HG03460 (cell line): Measurements from ENCODE around the gene RNF44.
"Not testable (repeated sequence)": the region's sequence is repeated elsewhere in the genome, so short reads cannot be mapped to it uniquely, and the experiment has no call there.

Experiments
- ATAC-seq: cut with Tn5 transposase; IDR thresholded peaks from one replicate; pipeline ENCODE4 v1.9.1; 2021; ENCODE audit not compliant: unreplicated experiment

Gene RNF44

DNA sequence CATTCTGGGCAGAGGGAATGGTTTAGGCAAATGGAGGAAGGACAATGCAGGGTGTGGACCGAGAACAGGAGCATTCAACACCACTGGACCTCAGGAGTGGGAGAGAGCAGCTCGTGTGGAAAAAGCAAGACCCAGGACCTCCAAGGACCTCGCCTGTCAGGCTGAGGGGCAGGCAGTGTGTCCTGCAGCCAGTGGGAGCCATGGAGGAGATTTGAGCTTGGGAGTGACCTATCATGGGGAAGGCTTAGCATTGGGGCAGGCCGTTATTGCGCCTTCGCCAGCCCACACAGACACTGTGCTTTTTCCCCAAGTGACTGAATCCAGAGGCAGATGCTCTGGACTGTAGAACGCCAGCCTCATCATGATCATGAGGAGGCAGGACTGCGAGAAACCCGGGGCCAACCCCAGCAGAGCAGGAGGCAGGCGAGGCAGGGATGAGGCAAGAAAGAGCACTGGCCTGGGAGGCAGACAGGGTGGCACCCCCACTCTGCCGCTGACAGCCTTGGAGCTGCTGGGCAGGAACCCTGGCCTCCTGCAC is 15.2 kb upstream of the RNF44 start:
- ATAC-seq, result no peak

DNA sequence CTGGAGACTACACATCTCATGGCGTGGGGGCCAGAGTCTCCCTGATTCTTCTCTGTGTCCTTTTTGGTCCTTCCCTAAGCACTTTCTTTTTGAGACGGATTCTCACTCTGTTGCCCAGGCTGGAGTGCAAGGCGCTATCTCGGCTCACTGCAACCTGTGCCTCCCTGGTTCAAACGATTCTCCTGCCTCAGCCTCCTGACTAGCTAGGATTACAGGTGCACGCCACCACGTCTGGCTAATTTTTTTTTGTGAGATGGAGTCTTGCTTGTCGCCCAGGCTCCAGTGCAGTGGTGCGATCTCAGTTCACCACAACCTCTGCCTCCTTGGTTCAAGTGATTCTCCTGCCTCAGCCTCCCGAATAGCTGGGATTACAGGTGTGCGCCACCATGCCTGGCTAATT is 13.7 kb upstream of the RNF44 start:
- not testable (repeated sequence) for ATAC-seq

DNA sequence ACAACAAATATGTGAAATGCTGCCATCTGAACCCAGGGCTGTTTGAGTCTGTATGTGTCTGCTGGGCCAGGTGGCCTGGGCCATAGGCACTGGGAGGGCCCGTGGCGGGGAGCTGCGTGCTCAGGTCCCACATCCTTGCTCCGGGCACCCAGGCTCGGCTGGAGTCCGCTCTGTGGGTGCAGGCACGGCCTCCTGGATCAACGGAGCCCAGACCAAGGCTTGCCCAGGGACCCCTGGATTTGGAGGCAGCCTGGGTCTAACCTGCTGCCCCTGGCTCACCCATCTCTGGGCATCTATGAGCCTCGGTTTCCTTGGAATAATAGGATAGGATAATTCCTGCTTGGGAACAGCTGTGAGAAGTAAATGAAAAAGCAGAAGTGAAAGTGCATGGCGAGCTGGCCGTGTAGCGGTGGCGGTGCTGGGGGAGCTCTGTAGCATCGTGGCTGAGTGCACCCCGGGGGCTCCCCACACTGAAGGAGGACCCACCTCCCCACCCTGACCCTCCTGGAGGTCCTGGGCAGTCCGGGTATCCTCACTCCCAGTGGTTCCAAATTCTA is 13.2 kb upstream of the RNF44 start:
- no peak for ATAC-seq

DNA sequence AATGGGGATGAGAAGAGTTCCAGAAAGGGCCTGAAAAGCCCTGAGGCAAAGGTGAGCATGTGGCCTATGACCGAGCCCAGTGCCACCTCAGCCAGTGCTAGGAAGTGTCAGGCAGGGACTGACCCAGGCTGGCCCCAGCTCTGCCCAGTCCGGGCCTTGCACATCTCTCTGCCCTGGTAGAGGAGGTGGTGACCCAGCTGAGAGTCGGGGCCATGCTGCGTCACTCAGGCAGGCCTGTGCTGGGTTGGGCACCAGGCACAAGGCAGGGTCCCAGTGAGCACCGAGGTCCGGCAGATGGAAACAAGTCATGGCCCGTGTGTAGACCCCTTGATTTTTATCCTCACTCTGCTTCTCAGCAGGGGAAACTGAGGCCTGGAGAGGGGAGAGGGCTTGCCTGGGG is 12.7 kb upstream of the RNF44 start:
- ATAC-seq, result no peak

DNA sequence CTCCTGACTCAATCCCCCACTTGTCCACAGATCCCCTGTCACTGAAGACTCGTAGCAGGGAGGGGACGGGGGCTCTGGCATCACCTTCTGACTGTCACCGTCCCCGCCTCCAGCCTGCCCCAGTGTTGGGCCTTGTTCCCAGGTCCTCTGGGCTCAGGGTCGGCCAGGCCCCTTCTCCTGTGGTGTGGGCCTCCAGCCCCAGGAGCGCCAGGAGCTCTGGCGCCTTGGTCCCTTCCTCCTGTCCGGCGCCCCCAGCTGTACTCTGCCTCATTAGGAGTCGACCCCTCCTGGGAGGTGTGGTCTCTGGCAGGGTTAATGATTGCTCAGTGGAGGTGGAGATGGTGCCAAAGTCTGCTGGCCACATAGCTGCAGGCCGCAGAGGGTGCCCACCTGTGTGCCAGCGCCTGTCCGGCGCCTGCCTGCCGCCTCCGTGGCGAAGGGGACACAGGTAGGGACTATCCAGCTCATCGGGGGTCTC is 11.8 kb upstream of the RNF44 start, which contains the start of gene CDHR2:
Gene CDHR2 (plus strand): TSS at position 376 of the 478 bp plus-strand sequence. CDS start 16,011 bp downstream, outside the sequence.
- no peak for ATAC-seq

DNA sequence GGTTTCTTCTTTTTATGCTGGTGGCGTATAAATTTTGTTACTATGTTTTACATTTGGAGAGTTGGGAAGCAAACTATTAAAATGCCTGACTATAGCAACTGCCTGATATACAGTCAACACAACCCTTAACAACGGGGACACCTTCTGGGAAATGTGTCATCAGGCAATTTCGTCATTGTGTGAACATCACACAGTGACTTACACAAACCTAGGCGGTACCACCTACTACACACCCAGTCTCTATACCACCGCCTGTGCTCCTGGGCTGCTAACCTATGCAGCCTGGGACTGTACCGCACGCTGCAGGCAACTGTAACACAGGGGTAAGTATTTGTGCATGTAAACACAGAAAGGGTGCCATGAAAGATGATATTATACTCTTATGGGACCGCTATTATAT is 10.6 kb upstream of the RNF44 start:
- ATAC-seq, result no peak

DNA sequence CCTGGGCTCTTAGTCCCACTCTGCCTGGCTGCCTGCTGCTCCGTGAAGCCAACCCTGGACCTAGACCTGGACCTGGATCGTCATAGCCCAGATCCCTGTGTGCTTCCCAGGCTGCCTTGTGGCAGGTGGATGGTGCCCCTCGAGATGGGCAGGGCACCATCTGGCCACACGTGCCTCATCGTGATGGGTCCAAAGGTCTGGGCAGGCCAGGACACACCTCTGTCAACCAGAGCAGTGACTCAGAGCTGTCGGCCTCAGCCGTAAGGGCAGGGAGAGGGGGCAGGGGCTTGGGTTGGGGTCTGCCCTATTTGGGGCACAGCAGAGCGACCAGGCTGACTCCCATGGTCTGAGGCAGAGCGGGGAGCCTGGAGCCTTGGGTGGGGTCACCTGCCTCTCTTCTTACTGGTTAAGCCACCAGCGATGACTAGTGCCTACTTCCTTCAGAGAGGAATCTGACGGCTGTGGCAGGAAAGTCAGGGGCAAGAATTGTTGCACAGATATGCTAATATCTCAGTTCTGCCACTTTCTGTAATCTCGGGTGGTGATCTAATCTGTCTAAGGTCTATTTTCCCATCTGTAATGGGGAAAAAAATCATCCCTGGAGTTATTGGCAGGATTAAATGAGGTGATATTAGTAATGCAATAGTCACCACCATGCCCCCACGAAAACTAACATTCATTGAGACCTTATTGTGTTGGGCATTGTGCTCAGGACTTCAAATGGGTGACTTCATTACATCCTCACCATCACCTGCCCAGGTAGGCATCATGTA is 8.7 kb upstream of the RNF44 start:
- ATAC-seq, result no peak

DNA sequence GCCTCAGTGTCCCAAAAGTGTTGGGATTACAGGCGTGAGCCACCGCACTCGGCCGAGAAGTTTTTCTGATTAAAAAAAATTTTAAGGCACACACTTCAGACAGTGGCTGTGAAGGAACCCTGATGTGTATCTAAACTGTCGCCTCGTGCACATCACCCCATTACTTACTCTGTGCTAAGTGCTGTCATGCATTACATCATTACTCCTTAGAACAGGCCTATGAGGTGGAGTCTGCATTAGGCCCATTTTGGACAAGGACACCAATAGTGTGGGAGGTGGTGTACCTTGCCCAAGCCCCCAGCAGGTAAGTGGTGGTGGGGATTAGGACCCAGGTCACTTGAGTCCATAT is 8.2 kb upstream of the RNF44 start:
- ATAC-seq, result no peak

DNA sequence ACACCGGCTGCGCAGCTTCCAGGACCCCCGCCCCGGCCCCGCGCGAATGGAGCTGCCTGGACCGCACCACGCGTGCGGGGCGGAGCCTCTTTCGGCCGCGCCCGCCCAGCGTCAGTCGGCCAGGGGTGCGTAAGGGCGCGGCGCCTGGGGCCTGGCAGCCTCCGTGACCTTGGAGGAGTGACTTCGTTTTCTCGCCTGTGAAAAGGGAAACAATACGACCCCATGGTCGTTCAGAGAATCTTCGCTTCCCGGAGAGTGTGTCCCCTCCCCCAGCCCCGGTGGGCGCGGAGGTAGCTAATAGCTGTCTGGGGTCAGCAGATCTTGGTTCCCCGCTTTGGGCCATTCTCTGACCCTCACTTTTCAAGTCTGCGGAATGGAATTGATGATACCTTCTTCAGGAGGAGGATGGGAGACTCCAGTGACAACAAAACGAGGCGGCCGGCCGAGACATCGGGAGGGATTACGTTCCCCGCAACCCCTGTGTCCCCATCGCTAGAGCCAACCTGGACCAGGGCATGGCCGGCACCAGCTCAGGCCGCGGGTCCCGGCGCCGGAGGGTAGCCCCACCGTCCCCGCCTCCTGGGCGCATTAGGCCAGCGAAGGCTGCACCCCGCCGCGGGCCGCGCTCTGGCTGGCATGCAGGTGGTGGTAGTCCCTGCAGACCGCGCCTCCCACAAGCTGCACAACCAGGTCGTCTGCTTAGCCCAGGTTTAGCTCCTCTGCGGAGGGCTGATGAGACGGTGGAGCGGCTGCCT is 6.4 kb upstream of the RNF44 start:
- peak; percentile 60 for ATAC-seq

DNA sequence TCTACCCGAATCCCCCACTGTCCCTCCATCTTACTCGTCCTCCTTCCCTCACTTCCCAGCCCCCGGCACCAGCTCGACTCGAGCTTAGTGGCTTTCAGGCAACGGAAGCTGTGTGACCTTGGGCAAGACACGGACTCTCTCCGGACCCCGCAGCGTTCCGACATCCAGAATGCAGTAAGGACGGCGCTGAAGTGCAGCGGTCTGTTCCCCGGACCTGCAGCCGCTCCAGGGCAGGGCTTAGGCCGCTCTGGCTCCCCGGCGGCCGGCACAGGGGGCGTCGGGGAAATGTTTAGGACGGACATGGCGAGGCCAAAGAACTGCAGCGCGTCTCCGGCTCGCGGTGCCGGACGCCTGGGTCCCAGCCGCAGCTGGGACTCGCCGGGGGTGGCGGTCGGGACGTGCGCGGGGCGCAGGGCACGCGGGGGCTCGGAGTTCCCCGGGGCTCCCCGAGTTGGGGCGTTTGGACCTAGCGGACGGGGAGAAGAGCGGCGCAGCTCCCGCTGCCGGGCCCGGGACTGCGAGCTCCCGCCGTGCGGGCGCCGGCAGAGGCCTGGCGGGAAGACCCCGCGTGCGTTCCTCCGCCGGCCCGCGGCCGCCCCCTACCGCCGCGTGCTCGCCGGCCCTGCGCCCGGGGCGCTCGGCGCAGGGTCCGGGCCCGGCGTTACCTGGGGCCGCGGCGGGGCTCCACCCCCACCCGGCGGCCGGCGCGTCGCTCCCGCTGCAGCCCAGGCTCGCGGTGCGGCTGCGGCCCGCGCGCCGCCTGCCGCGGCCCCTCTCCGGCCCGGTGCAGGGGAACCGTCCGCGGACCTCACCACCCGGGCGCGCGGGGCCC is 5.6 kb upstream of the RNF44 start:
- ATAC-seq, result peak; percentile 37

DNA sequence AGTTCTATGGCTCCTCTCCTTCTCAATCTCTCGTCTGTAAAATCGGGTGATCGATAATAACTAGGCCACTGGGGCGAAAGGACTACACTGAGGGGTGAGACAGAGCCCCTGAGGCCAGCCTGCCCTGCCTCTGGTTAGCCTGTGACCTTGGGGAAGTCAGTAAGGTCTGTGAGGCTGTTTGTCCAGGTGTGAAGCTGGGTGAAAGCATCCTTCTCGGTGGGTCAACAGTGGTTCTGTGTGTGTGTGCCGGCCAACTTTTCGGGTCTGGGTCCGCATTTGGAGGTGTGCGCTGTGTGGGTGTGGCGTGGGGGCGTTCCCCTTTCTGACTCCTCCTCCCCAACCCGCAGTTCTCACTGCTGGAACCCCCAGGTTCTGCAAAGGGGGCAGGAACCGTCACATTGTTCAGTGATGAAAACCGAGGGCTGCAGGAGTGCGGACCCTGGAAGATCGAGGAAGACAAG is 5.0 kb upstream of the RNF44 start:
- no peak for ATAC-seq

DNA sequence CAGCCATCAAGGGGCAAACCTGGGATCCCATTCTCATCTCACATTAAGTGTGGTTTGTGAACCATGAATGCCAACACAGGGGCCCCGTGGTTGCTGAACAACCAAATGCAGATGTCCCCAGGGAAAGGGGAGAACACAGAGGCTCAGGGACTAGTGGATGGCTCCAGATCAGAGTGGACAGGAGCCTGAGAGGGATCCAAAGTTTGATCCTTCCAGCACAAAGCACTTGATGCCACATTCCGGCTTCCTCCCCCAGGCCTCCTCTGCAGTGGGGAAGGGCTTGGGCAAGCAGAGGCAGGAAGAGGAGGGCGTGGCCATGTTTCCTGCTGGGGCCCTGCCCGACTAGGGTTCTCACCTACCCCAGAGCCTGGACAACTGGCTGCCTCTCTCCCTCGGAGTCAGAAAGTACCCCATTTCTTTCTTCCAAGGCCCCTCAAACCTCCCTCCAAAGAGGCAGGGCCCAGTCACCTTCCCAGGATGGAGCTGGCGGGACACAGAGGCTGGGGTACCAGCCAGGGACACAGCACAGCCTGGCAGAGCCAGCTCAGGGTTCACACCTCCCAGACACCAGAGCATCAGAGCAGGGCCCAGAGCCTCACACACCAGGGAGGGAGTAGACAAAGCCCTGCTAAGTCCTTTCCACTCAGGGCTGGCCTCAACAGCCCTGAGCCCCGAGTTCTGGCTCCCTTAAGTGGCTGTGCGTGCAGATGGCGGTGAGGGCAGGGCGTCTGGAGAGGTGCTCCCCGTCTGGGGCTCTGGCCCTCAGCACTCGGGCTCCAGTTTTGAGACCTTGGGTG is 4.3 kb upstream of the RNF44 start:
- ATAC-seq, result no peak

DNA sequence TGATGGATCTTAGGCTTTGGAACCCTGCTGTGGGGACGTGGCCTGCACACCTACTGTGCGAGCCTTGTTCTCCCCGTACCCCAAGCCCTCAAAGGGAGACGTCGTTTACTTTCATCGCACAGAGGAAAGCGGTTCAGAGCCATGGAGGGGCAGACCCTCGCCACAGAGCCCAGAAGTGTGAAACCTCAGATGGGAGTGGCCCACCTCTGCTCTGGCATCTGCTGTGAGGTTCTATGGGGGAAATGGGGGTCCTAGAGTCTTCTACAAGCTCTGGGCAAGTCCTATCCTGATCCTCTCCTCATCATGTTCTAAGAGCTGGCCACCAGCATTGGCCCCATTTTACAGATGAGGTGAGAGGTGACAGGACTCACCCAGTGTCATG is 3.7 kb upstream of the RNF44 start:
- ATAC-seq, result no peak

DNA sequence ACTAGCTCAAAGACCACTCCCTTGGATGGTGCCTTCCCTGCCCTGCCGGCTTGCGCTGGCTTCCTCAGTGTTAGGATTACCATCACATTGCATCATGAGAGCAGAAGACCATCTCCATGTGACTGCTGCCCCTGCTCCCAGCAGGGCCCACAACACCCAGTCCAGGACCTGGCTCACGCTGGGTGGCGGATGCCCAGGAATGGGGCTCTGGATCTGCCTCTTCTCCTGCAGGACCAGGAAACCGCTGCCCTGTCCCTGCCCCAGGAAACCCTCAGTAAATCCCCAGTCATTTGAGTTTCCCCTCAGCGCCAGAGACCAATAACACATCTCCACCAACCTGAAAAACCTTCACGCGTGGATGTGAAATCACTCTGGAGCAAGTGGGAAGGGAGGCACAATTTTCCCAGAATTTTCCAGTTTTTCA is 3.3 kb upstream of the RNF44 start:
- ATAC-seq, result no peak

DNA sequence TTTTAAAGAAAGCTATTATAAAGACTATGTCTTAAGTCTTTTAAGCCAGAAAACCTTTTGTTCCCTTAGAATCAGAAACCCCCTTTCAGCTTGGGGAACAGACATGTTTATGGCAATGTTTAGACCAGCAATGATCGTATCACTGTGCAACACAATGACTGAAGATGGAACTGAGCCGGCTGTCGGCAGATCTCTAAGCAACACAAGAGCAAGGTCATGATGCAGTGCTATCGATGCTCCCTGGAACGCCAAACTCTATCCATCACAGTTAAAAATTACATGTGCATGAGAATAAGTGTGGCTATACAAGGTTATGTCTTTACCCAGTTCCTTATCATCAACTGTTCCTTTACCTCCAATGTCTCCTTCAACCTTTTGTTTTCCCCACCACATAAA is 1.8 kb upstream of the RNF44 start:
- ATAC-seq, result no peak

DNA sequence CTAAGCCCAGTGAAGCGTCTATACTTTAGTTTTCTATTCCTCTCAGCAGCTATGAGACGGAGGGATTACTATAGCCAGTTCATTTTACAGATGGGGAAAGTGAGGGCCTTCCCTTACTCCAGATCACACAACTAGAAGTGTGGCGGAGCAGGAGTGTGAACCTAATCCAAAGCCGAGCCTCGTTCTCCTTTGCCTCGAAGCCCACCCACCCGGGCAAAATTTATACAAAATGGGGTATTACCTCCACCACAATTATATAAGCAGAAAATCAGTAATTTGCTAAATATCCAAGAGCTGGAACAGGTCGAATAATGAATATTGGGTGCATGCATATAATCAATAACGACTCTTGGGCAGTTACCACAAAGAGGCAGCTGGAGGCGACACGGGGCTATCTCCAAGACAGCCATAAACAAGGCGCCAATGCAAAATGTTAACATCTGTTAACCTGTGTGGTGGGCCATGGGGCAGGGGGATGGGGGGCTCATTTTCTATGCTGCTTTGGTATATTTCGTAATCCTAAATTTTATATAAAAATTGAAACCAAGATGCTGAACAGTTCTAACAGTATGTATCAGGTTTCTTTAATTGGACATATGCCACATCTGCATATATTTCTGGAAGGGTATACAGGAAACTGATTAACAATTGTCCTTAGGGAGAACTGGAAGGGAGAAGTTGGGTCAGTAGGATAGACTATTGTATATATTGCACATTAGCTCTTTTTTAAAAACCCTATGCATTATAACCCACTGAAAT is 1.2 kb upstream of the RNF44 start:
- ATAC-seq, result no peak

DNA sequence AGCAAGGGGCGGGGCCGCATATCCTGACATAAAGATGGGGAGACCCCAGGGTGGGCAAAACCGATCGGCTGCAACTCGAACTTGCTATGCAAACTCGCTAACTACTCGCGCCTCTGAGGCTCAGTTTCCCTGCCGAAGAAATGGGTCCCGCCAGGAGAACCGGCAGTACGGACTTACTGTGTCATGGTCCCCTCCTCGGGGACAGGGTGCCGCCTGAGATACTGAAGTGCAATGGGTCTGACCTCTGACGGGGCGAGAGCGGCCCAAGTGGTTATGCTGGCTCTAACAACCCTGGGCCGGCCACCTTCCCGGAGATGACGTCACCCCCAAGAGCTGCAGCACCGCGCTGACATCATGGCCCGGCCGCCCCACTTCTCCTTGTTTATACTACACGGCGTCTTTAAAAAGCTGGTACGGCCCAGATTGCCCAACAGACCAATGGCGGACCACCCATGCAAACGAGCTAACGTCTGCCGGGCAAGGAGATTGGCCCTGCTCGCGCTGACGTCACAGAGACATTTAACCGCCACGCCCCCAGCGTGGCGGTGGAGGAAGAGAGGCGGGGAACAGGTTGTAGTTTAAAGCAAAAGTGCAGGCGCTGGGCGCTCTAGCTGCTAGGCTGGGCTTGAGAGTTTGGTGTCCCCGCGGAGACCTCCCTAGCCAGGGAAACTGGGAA is 490 bp upstream of the RNF44 start:
- ATAC-seq, result peak; percentile 62

DNA sequence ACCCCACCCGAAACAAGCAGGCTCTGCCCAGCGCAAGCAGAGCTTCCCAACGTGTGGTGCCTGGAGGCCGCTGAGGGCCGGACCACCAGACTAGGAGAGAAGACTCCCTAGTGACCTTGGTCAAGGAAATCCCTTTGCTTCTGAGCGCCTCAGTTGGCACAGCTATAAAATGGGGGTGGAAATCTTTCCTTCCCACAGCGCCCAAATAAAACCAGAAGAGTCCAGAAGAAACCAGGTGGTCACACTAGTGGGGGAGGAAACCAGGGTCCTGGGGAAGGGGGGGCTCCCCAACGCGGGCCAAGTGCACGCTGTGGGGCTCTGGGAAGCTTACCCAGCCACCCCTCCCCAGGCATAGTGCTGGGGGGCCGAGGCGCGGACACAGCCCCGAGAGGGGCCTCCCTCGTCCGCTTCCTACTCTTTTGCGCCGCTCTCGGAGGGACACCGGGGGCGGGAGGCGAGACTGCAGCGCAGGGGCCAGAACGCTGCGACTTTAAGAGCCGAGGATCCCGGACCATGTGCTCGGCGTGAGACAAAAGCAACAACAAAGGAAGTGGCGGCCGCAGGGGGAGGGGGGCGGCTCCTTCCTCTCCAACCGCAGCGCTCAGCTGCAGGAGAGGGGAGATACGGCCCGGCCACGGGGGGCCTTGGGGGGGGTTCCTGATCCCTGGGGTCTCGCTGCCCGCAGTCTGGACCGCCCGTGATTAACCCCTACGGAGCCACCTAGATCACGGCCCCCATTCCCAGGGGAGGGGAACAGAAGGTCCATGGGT is 885 bp downstream of the RNF44 start:
- no peak for ATAC-seq
